GM13976 (cell line): Measurements from ENCODE around the gene KAT7.

Experiments used
- DNase-seq: peaks from one replicate; pipeline ENCODE4 v3.0.0; 2012; ENCODE audit warnings: low spot score
- CTCF ChIP-seq: IDR thresholded peaks from 2 replicates; pipeline ENCODE4 v1.5.1; 2012; ENCODE audit warnings: borderline replicate concordance, mild to moderate bottlenecking; ENCODE audit not compliant: insufficient read depth; ENCODE audit errors: extremely low read depth, missing control alignments, control extremely low read depth
- in situ Hi-C: fragments of 300-500 bp; cut with MboI; formaldehyde crosslinking; loops from one replicate; pipeline ENCODE4 v1.12.0; 2022; ENCODE audit warnings: low sequenced_read_pairs, mixed read lengths, inconsistent platforms; ENCODE audit not compliant: unreplicated experiment

The KAT7 gene

GRCh38 chr17:49817993-49818392, 29.5 kb downstream of the KAT7 start:
- no peak for DNase-seq
- no peak for TF ChIP-seq CTCF
- in situ Hi-C loops = no loop called here

- in situ Hi-C loops = no loop called here
- DNase-seq = no peak
- TF ChIP-seq CTCF = no peak
These were observed 30.7 kb downstream of the KAT7 start for GRCh38 chr17:49819138-49819537.

- no peak for DNase-seq
- TF ChIP-seq CTCF = no peak
- in situ Hi-C loops = no loop called here
These were observed 31.2 kb downstream of the KAT7 start for GRCh38 chr17:49819651-49820050.

GRCh38 chr17:49820773-49821172, 32.3 kb downstream of the KAT7 start:
- in situ Hi-C loops = no loop called here
- no peak for DNase-seq
- no peak for TF ChIP-seq CTCF

- no peak for DNase-seq
- TF ChIP-seq CTCF = no peak
- in situ Hi-C loops = no loop called here
These were observed 33.0 kb downstream of the KAT7 start for GRCh38 chr17:49821466-49821865.

GRCh38 chr17:49821916-49822315, 33.4 kb downstream of the KAT7 start:
- in situ Hi-C loops = no loop called here
- DNase-seq = no peak
- no peak for TF ChIP-seq CTCF

- no peak for DNase-seq
- no peak for TF ChIP-seq CTCF
- in situ Hi-C loops = no loop called here
These were observed 34.3 kb downstream of the KAT7 start for GRCh38 chr17:49822829-49823228.
